Measurements from ENCODE around the gene DPM3. TPM values are rescaled to one million over a fixed set of nuclear protein-coding genes. Genes with fewer than 3 reads are reported as not detected.
"Not testable (repeated sequence)": the region's sequence is repeated elsewhere in the genome, so short reads cannot be mapped to it uniquely, and the experiment has no call there.

Gene DPM3
- total and polyA plus RNA-seq, 2 of the 4 experiments (the other 2 are of a cell fraction), result 29.0 to 129 TPM

DNA sequence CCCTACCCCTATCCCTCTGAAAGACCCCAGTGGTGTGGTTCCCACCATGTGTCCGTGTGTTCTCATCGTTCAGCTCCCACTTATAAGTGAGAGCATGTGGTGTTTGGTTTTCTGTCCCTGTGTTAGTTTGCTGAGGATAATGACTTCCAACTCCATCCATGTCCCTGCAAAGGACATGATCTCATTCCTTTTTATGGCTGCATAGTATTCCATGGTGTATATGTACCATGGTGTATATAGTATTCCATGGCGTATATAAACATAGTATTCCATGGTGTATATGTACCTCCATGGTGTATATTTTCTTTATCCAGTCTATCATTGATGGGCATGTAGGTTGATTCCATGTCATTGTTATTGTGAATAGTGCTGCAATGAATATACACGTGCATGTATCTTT, 23.5 kb upstream of the DPM3 start:
- H2BK20ac ChIP-seq (ENCODE audit: low read depth, low read length); H3K79me1 ChIP-seq (ENCODE audit: low read depth in 1 of 2, low read length in 2 of 2); H3K36me3 ChIP-seq (ENCODE audit: control insufficient read depth, insufficient read depth, low read length); H2AFZ ChIP-seq (replicated peaks; ENCODE audit: low read length, poor library complexity); BruUV-seq (replicated peaks); H3K4me3 ChIP-seq (ENCODE audit: insufficient read depth, low read depth, low read length); H4K20me1 ChIP-seq (ENCODE audit: insufficient read depth, low read length); H3K27ac ChIP-seq (ENCODE audit: insufficient read depth, low read length); H2BK120ac ChIP-seq (ENCODE audit: low read depth, low read length); H3K4me2 ChIP-seq (ENCODE audit: low read depth, low read length); H4K8ac ChIP-seq (ENCODE audit: low read depth in 2 of 2, low read length in 2 of 2); POLR2A ChIA-PET (ENCODE audit: unreplicated experiment); H3K9ac ChIP-seq (ENCODE audit: low read depth, low read length); H3K56ac ChIP-seq (ENCODE audit: extremely low read depth, insufficient read depth, low read length); H2BK15ac ChIP-seq (ENCODE audit: low read depth, low read length); H3K14ac ChIP-seq (replicated peaks; ENCODE audit: low read depth, low read length); H3K9me3 ChIP-seq (ENCODE audit: control insufficient read depth, insufficient read depth, low read length); H3K9me1 ChIP-seq (ENCODE audit: insufficient read depth, low read length); H2AK9ac ChIP-seq (replicated peaks; ENCODE audit: low read depth, low read length, poor library complexity); H3K18ac ChIP-seq (ENCODE audit: low read depth, low read length); H4K91ac ChIP-seq (ENCODE audit: insufficient read depth, low read depth, low read length); H3K23ac ChIP-seq (ENCODE audit: low read depth, low read length); DNase-seq; H4K5ac ChIP-seq (ENCODE audit: low read depth, low read length); H3K4ac ChIP-seq (ENCODE audit: low read depth, low read length); intact Hi-C loops (cut with micrococcal nuclease); H3K4me1 ChIP-seq (ENCODE audit: control insufficient read depth, insufficient read depth, low read length); in situ Hi-C loops (cut with MboI; ENCODE audit: low sequenced_read_pairs); H2AK5ac ChIP-seq (ENCODE audit: low read depth, low read length); dilution Hi-C loops (cut with HindIII; ENCODE audit: low sequenced_read_pairs, unreplicated experiment); ATAC-seq (ENCODE audit: low read depth); H2BK5ac ChIP-seq (ENCODE audit: low read depth, low read length, poor library complexity, severe bottlenecking): not testable (repeated sequence)
- CTCF ChIA-PET, result interaction anchor here (0.6 kb wide), 1 partner anchor 74 kb away, joined by 4 read pairs; no protein-coding TSS in a partner anchor
- H3K27me3 ChIP-seq (ENCODE audit: control insufficient read depth, insufficient read depth, low read length), result peaks cover 13% of the 10 kb centered on the region
- no CpG with 5 or more reads among the region's 4 CpGs for WGBS, 2 experiments (ENCODE audit: extremely low coverage in 2 of 2, insufficient read length in 1 of 2)

GRCh38 chr1:155162631-155163030, 22.3 kb upstream of the DPM3 start:
- H4K5ac ChIP-seq (ENCODE audit: low read depth, low read length); H3K4me1 ChIP-seq (ENCODE audit: control insufficient read depth, insufficient read depth, low read length); H3K18ac ChIP-seq (ENCODE audit: low read depth, low read length); H3K36me3 ChIP-seq (ENCODE audit: control insufficient read depth, insufficient read depth, low read length); H2AK5ac ChIP-seq (ENCODE audit: low read depth, low read length); H3K23ac ChIP-seq (ENCODE audit: low read depth, low read length); DNase-seq; in situ Hi-C loops (cut with MboI; ENCODE audit: low sequenced_read_pairs); H2BK120ac ChIP-seq (ENCODE audit: low read depth, low read length); H4K8ac ChIP-seq (ENCODE audit: low read depth in 2 of 2, low read length in 2 of 2); ATAC-seq (ENCODE audit: low read depth); BruUV-seq (replicated peaks); intact Hi-C loops (cut with micrococcal nuclease); H2BK20ac ChIP-seq (ENCODE audit: low read depth, low read length); H2AFZ ChIP-seq (replicated peaks; ENCODE audit: low read length, poor library complexity); H3K9me3 ChIP-seq (ENCODE audit: control insufficient read depth, insufficient read depth, low read length); H4K20me1 ChIP-seq (ENCODE audit: insufficient read depth, low read length); H3K79me1 ChIP-seq (ENCODE audit: low read depth in 1 of 2, low read length in 2 of 2); H2BK15ac ChIP-seq (ENCODE audit: low read depth, low read length); H3K9ac ChIP-seq (ENCODE audit: low read depth, low read length); H3K9me1 ChIP-seq (ENCODE audit: insufficient read depth, low read length); H2AK9ac ChIP-seq (replicated peaks; ENCODE audit: low read depth, low read length, poor library complexity); H3K4me3 ChIP-seq (ENCODE audit: insufficient read depth, low read depth, low read length); H3K4me2 ChIP-seq (ENCODE audit: low read depth, low read length); H3K14ac ChIP-seq (replicated peaks; ENCODE audit: low read depth, low read length); H3K27ac ChIP-seq (ENCODE audit: insufficient read depth, low read length); dilution Hi-C loops (cut with HindIII; ENCODE audit: low sequenced_read_pairs, unreplicated experiment); H2BK5ac ChIP-seq (ENCODE audit: low read depth, low read length, poor library complexity, severe bottlenecking); H3K56ac ChIP-seq (ENCODE audit: extremely low read depth, insufficient read depth, low read length); H3K4ac ChIP-seq (ENCODE audit: low read depth, low read length); H4K91ac ChIP-seq (ENCODE audit: insufficient read depth, low read depth, low read length): not testable (repeated sequence)
- WGBS, 2 experiments (ENCODE audit: extremely low coverage in 2 of 2, insufficient read length in 1 of 2), result 100% methylated on average over 1 of the region's 6 CpGs; no CpG with 5 or more reads in 1 of the 2 experiments
- H3K27me3 ChIP-seq (ENCODE audit: control insufficient read depth, insufficient read depth, low read length), result peaks cover 13% of the 10 kb centered on the region
- ChIA-PET POLR2A (ENCODE audit: unreplicated experiment) (interaction anchor here (0.7 kb wide), 1 partner anchor 60 kb away, joined by 8 read pairs; no protein-coding TSS in a partner anchor), CTCF (interaction anchor here (0.7 kb wide), 1 partner anchor 71 kb away, joined by 3 read pairs; no protein-coding TSS in a partner anchor)
